T-helper 1 cell (primary cell): ENCODE data around the gene TPD52L2.

Experiments
- DNase-seq, 5 donors: peaks; one replicate each; pipeline ENCODE4 v3.0.0-alpha.2; 2012 to 2020

Gene TPD52L2

DNA sequence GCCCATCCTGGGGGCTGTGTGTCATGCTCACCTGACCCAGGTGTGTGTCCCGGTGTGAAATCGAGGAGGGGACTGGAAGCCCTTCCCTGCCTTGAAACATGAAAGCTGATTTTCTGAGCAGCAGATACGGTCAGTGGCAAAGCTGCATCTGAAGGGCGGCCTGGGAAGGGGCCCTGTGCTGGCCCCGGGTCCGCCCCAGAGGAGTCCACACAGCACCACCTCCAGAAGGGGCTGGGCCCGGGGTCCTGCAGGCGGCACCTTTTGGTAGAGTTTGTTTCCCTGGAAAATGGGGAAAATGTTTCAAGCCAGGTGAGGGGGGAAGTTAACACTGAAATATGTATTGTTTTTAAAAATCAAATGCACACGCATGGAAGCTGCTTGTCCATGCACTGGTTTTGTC, 70.4 kb downstream of the TPD52L2 start:
- DNase-seq, result no peak

DNA sequence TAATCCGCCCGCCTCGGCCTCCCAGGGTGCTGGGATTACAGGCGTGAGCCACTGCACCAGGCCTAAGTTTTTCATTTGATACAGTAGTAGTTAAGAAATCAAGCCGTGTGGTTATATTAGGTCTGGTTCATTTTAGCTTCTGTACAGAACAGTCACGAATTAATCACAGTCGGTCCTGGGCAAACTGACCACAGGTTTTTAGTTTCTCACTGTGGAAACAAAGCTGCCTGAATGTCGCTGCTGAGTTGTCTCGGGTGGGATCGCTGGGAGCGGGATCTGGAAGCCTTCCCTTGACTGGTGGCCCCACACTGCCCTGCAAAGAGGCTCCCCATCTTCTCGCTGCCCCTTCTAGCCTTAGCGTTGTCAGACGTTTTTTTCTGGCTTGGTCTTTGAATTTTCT, 72.5 kb downstream of the TPD52L2 start:
- DNase-seq, result no peak

DNA sequence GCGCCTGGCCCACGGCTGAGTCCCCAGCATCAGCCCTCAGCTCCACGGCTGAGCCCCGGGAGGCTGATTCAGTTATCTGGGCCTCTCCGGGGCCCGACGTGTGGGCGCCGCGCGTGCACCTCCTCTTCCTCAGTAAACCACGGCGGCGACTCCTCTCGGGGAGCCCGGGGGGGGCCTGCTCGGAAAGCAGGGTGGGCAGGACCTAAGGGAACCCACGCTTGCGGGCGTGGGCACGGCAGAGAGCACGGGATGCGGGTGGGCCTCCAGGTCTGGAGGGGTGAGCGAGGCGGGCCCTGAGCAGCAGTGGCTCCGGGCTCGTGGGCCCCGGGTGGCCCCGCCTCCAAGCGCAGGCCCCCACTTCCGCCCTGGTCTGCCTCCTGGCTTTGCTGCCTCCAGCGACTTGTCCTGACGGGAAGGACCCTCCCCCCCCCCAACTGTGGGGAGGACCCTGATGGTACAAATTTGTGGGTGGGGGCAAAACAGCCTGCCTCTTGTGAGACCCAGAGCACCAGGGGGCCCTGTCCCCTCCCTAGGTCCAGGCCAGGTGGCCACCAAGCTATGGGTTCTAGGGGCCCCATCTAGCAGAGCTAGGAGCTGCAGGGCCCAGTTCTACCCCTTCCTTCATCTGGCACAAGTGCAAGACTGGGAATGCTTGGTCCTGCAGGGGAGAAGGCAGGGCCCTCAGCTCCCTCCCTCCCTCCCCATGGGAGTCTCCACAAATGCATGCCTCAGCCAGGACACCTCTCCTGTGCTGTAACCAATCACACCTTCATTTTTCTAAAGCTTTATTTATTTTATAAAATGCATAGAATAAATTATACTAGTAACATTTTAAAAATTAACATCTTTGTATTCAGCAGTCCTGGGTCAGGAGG, 74.2 kb downstream of the TPD52L2 start:
- DNase-seq, result no peak

DNA sequence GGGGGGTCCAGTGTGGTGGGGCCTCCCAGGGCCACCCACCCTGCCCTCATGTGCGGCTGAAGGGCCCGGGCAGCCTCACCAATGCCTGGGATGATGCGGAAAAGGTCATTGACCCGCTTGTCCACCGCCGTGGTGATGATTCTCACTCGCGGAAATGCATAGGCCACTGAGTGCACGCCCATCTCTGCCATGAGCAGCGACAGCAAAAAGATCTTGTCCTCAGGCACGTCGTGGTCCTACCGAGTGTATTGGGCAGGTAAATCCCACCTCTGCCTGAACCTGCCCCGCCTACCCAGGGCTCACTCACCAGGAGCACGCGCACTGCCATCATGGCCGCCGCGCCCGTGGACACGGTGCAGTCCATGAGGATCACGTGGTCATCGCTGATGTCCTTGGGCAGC, 75.0 kb downstream of the TPD52L2 start:
- DNase-seq, result no peak

DNA sequence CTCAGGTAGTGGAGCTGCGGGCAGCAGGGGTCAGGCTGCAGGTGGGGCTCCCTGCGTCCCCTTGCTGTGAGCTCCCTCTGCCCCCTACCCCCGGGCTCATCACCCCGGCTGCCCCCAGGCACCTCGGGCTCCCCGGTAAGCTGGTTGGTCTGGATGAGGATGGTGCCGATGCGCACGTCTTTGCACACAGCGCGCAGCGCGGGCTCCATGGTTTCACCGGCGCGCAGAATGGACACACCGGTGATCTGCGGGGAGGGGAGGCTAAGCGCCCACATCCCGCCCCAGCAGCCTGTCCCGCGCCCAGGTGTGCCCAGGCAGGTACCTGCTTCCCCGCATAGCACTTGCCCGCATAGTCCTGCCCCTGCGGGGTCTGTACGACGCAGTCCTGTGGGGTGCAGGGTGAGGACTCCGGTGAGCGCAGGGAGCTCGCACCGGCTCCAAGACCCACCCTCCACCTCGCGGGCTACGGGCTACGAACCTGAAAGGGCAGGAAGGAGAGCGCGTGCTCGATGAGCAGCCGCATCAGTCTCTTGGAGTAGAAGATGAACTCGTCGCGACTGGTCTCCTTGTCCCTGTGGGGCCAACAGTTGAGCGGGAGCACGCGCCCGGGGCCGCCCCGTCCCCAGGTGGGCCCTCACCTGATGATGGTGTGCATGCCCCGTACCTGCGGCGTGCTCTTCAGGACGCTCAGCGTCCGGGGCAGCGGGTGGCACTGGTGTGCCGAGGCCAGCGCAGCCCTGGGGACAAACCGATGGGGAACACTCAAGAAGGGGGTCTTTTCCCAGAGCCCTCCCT, 75.6 kb downstream of the TPD52L2 start:
- no peak for DNase-seq
